K562 (cell line): ENCODE measurements around the gene AGMO. TPM values are rescaled to one million over a fixed set of nuclear protein-coding genes. Genes with fewer than 3 reads are reported as not detected.

Experiments used
- ATAC-seq: fragments of 200-7000 bp; cut with Tn5 transposase; 3 replicates; pipeline ENCODE4 v1.9.1; 2020; ENCODE audit warnings: moderate library complexity
- BruUV-seq: library from RNA; stranded (reverse); fragments of 400-500 nt; replicated peaks from 2 replicates; lab custom pipeline; 2021; lab: Mats Ljungman, UMichigan
- CTCF ChIA-PET: fragments of 300-600 bp; formaldehyde crosslinking; extraction: SDS; loops from one replicate; lab custom pipeline; 2021; ENCODE audit warnings: low intra/inter-chr PET ratio; lab: Yijun Ruan, JAX
- POLR2A ChIA-PET: fragments of 300-600, 350-650 bp; sonication (Branson Sonifier 250); formaldehyde crosslinking; extraction: SDS; loops from one replicate; lab custom pipeline; 2021; ENCODE audit warnings: antibody characterized with exemption, inconsistent platforms; lab: Yijun Ruan, JAX
- DNase-seq, 4 experiments: peaks; one replicate each; pipeline versions ENCODE4 v3.0.0 to v3.0.0-alpha.2; 2011 to 2018; ENCODE audit warnings: low spot score in 3 of 4, mixed read lengths in 3 of 4; ENCODE audit errors: extremely low read depth in 1 of 4
- FAIRE-seq: peaks from 2 replicates; lab custom pipeline; 2011; peaks lifted over from hg19 to GRCh38; lab: Jason Lieb, UNC
- H2AFZ ChIP-seq: 2 replicates; pipeline ENCODE4 v1.6.0; 2011; ENCODE audit warnings: low read depth, low read length, control low read depth, inconsistent platforms
- H3K27ac ChIP-seq: fragments of 200-600 bp; 3 replicates; pipeline ENCODE4 v1.8.0; 2011; ENCODE audit warnings: low read depth, mild to moderate bottlenecking, control low read depth, inconsistent platforms, low read length, moderate library complexity, mixed read lengths; ENCODE audit errors: extremely low read depth
- H3K27me3 ChIP-seq, 2 experiments: fragments of 300-600 bp in 1 of 2; 2 replicates in 1 of 2; 3 replicates in 1 of 2; pipeline versions ENCODE4 v1.6.0 to v1.8.0; 2011; ENCODE audit warnings: inconsistent platforms in 2 of 2, low read length in 2 of 2, mild to moderate bottlenecking in 1 of 2, mixed read lengths in 1 of 2, moderate library complexity in 1 of 2; ENCODE audit not compliant: control insufficient read depth in 2 of 2, insufficient read depth in 2 of 2
- H3K36me3 ChIP-seq: fragments of 300-600 bp; 3 replicates; pipeline ENCODE4 v1.8.0; 2011; ENCODE audit warnings: mild to moderate bottlenecking, low read length, inconsistent platforms; ENCODE audit not compliant: control insufficient read depth, insufficient read depth
- H3K4me1 ChIP-seq, 2 experiments: fragments of 200-600 bp in 1 of 2; replicated peaks in 1 of 2; 2 replicates in 1 of 2; 3 replicates in 1 of 2; pipeline versions ENCODE4 v1.5.1 to v1.8.0; 2011; ENCODE audit warnings: inconsistent platforms in 2 of 2, low read length in 2 of 2, mild to moderate bottlenecking in 1 of 2, mixed read lengths in 1 of 2, moderate library complexity in 1 of 2; ENCODE audit not compliant: control insufficient read depth in 2 of 2, insufficient read depth in 2 of 2
- H3K4me2 ChIP-seq: 2 replicates; pipeline ENCODE4 v1.6.1; 2011; ENCODE audit warnings: low read length, control low read depth, inconsistent platforms, mixed read lengths; ENCODE audit not compliant: insufficient read depth
- H3K4me3 ChIP-seq: fragments of 200-600 bp; sonication (generic), shearing (Covaris generic); 2 replicates; pipeline ENCODE4 v1.5.1; 2016; ENCODE audit warnings: control low read depth, inconsistent platforms
- H3K79me2 ChIP-seq: fragments of 200-600 bp; 3 replicates; pipeline ENCODE4 v1.8.0; 2011; ENCODE audit warnings: low read length, inconsistent platforms; ENCODE audit not compliant: control insufficient read depth, insufficient read depth
- H3K9ac ChIP-seq, 2 experiments: 2 replicates each; pipeline versions ENCODE4 v1.6.0 to v1.6.1; 2011; ENCODE audit warnings: low read depth in 2 of 2, low read length in 2 of 2, control low read depth in 1 of 2, inconsistent platforms in 1 of 2, mild to moderate bottlenecking in 1 of 2, mixed read lengths in 1 of 2; ENCODE audit not compliant: insufficient read depth in 1 of 2
- H3K9me1 ChIP-seq: one replicate; pipeline ENCODE4 v1.6.0; 2011; ENCODE audit warnings: inconsistent platforms, mild to moderate bottlenecking, low read length, moderate library complexity; ENCODE audit not compliant: control insufficient read depth, insufficient read depth
- H3K9me3 ChIP-seq: replicated peaks from 2 replicates; pipeline ENCODE4 v1.5.1; 2011; ENCODE audit warnings: low read depth, low read length, inconsistent platforms; ENCODE audit not compliant: control insufficient read depth, insufficient read depth
- H4K20me1 ChIP-seq: replicated peaks from 2 replicates; pipeline ENCODE4 v1.6.1; 2011; ENCODE audit warnings: low read length, inconsistent platforms, mixed read lengths; ENCODE audit not compliant: control insufficient read depth, insufficient read depth
- GABPB1 ChIP-seq: sonication (generic); formaldehyde crosslinking; IDR thresholded peaks from 2 replicates; pipeline ENCODE4 v1.8.0; 2022; ENCODE audit warnings: mild to moderate bottlenecking, missing genetic modification reagents
- TGIF2 ChIP-seq: sonication (generic); formaldehyde crosslinking; IDR thresholded peaks from 2 replicates; pipeline ENCODE4 v1.8.1; 2022; ENCODE audit warnings: mild to moderate bottlenecking, missing genetic modification reagents, moderate library complexity
- ZBTB1 ChIP-seq: sonication (generic); formaldehyde crosslinking; IDR thresholded peaks from 2 replicates; pipeline ENCODE4 v1.8.1; 2023; ENCODE audit warnings: missing genetic modification reagents, low read depth, mild to moderate bottlenecking, borderline replicate concordance
- ZNF165 ChIP-seq: fragments of 250-450 bp; sonication (Bioruptor Pico); IDR thresholded peaks from 2 replicates; pipeline ENCODE4 v1.4.0; 2020; ENCODE audit warnings: borderline replicate concordance
- WGBS: fragments of 100-300 bp; shearing (Covaris generic); methylation state at CpG from one replicate; pipeline ENCODE4 v1.1.6; 2016; ENCODE audit warnings: low coverage, mixed read lengths; ENCODE audit not compliant: insufficient coverage; ENCODE audit errors: missing lambda C conversion rate; 5-methylcytosine and 5-hydroxymethylcytosine counted together
- in situ Hi-C: fragments of 300-500 bp; cut with MboI; formaldehyde crosslinking; loops from 4 replicates; pipeline ENCODE4 v1.15.0; 2018; ENCODE audit warnings: inconsistent platforms, mixed read lengths
- intact Hi-C: fragments of 100-400 bp; cut with micrococcal nuclease; formaldehyde crosslinking; loops from 2 replicates; pipeline ENCODE4 v1.14.2; 2022
- polyA plus RNA-seq, 8 experiments: library from polyadenylated mRNA; depleted of rRNA in 4 of 8; stranded (reverse) in 5 of 8; unstranded in 3 of 8; fragments of >200 nt; fragmentation: Nextera tagmentation in 2 of 8; fragmentation: Illumina TruSeq in 1 of 8; extraction: Ambion mirVana in 2 of 8; extraction: Trizol in 1 of 8; gene quantifications; 2 replicates each; pipeline versions ENCODE4 v1.2.1 to v1.2.3, GENCODE V29; 2011 to 2014; ENCODE audit warnings: inconsistent platforms in 1 of 8, missing spikeins in 1 of 8
- total RNA-seq, 7 experiments: library from RNA; depleted of rRNA in 6 of 7; stranded (reverse); fragments of >200 nt in 6 of 7; fragmentation: Illumina TruSeq in 2 of 7; extraction: Trizol in 2 of 7; gene quantifications; 2 replicates each; pipeline versions ENCODE4 v1.2.1 to v1.2.3, GENCODE V29; 2011 to 2021; ENCODE audit warnings: low replicate concordance in 1 of 7
- TF ChIP-seq, protein P1 (sequence below), 2 experiments: IDR thresholded peaks; 2 replicates each; pipeline ENCODE4 v1.6.1; 2011; ENCODE audit warnings: borderline replicate concordance in 1 of 2, control low read depth in 1 of 2, low read depth in 1 of 2, low read length in 1 of 2, mild to moderate bottlenecking in 1 of 2, mixed read lengths in 1 of 2, moderate library complexity in 1 of 2; ENCODE audit not compliant: insufficient read depth in 1 of 2, insufficient read length in 1 of 2, poor library complexity in 1 of 2, severe bottlenecking in 1 of 2; ENCODE audit errors: extremely low read depth in 1 of 2
- TF ChIP-seq, protein P2 (sequence below): fragments of 450-650 bp; formaldehyde crosslinking; IDR thresholded peaks from 2 replicates; pipeline ENCODE4 v1.4.0; 2020; ENCODE audit warnings: mild to moderate bottlenecking, mixed read lengths

The AGMO gene
- total and polyA plus RNA-seq, 9 of the 15 experiments (the other 6 are each of a cell fraction or from before 2014, with no cell fraction given) = 0.30 to 1.4 (median 0.69) TPM; not detected in 1

DNA sequence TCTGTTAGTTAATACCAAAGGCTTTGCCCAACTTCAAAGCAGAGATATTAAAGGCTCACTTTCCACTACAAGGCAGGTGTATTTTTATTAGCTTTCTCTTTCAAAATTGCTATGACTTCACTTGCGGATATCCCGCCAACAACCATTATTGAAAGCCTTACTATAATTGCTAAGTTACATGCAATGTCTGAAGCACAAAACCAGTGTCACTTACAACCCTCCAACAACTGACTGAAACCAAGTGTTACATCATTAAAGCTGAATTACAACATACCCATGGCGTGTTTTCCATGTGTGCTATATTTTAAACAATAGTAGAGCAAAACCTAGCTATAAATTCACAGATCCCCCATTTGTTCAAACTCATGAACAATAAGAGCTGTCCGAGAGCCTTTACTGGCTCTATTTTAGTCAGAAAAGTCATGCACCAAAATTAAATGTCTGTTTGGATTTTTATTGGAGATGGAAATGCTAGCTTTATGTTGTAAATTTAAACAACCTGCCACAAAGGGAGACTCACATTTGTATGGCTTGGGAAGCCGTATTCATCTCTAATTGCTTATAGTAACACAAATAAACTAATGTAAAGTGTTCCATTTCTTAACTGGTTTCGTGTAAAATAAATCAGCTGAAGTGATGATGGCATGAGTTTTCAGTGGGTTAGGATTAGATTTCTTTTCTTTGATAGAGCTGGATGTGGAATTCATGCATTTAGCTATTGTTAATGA lies 227.1 kb downstream of the AGMO start:
- Histone ChIP-seq H3K4me1 (no peaks in the 10 kb centered on the region), H3K36me3 (no peaks in the 10 kb centered on the region), H3K4me2 (no peak overlapping the region), H3K79me2 (no peaks in the 10 kb centered on the region), H3K9me3 (no peaks in the 10 kb centered on the region; the same call in 1 of the 2 replicates), H3K27ac (no peak overlapping the region), H2AFZ (no peak overlapping the region), H4K20me1 (no peaks in the 10 kb centered on the region), H3K4me3 (no peak overlapping the region), H3K9ac (no peak overlapping the region), H3K9me1 (no peaks in the 10 kb centered on the region), H3K27me3 (no peaks in the 10 kb centered on the region)
- ChIA-PET CTCF (no interaction called here), POLR2A (no interaction called here)
- no peak for FAIRE-seq
- no peak for TF ChIP-seq TGIF2 (CRISPR knock-in tag)
- no peak for TF ChIP-seq ZBTB1
- TF ChIP-seq, protein P1, sequence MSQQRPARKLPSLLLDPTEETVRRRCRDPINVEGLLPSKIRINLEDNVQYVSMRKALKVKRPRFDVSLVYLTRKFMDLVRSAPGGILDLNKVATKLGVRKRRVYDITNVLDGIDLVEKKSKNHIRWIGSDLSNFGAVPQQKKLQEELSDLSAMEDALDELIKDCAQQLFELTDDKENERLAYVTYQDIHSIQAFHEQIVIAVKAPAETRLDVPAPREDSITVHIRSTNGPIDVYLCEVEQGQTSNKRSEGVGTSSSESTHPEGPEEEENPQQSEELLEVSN (IDR thresholded peaks at IDR 0.05; ENCODE audit: borderline replicate concordance in 1 of 2, extremely low read depth in 1 of 2, insufficient read depth in 1 of 2, insufficient read length in 1 of 2, low read depth in 1 of 2, low read length in 1 of 2, poor library complexity in 1 of 2, severe bottlenecking in 1 of 2) = no peak
- TF ChIP-seq GABPB1 (CRISPR knock-in tag) = no peak
- TF ChIP-seq, protein P2, sequence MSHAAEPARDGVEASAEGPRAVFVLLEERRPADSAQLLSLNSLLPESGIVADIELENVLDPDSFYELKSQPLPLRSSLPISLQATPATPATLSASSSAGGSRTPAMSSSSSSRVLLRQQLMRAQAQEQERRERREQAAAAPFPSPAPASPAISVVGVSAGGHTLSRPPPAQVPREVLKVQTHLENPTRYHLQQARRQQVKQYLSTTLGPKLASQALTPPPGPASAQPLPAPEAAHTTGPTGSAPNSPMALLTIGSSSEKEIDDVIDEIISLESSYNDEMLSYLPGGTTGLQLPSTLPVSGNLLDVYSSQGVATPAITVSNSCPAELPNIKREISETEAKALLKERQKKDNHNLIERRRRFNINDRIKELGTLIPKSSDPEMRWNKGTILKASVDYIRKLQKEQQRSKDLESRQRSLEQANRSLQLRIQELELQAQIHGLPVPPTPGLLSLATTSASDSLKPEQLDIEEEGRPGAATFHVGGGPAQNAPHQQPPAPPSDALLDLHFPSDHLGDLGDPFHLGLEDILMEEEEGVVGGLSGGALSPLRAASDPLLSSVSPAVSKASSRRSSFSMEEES (CRISPR knock-in tag) = no peak
- no peak for TF ChIP-seq ZNF165
- WGBS = 1% methylated on average over 6 of the region's 6 CpGs
- ATAC-seq = no peak
- DNase-seq = no peak
- BruUV-seq = no TSS peak
- in situ Hi-C loops = no loop called here
- intact Hi-C loops = no loop called here
